Activated naive CD8-positive, alpha-beta T cell treated with anti-CD3 and anti-CD28 coated beads, Interleukin-2, amount 50 U/mL, for 24 hours (primary cell): Measurements from ENCODE around the gene BNIPL.
A peak's percentile ranks its signal among the peaks of the same experiment; 100 is the strongest.

Source experiments
- ATAC-seq: fragments of 150-1000 bp; cut with Tn5 transposase; one replicate; pipeline ENCODE4 v1.10.0; 2021
- DNase-seq: peaks from one replicate; pipeline ENCODE4 v3.0.0; 2021
- H3K27ac Mint-ChIP-seq: one replicate; pipeline ENCODE4 v1.8.0; 2021; ENCODE audit warnings: mild to moderate bottlenecking, mixed read lengths
- H3K27me3 Mint-ChIP-seq: one replicate; pipeline ENCODE4 v1.8.0; 2021; ENCODE audit warnings: mixed read lengths
- H3K36me3 Mint-ChIP-seq: one replicate; pipeline ENCODE4 v1.8.0; 2021; ENCODE audit warnings: low read depth, mixed read lengths
- H3K4me1 Mint-ChIP-seq: one replicate; pipeline ENCODE4 v1.8.0; 2021; ENCODE audit warnings: mixed read lengths
- H3K4me3 Mint-ChIP-seq: one replicate; pipeline ENCODE4 v1.8.0; 2021; ENCODE audit warnings: mild to moderate bottlenecking, moderate library complexity, mixed read lengths
- H3K9me3 Mint-ChIP-seq: one replicate; pipeline ENCODE4 v1.8.0; 2021; ENCODE audit warnings: mixed read lengths

BNIPL gene

GRCh38 chr1:151036356-151036755 lies at the start of gene BNIPL:
Gene BNIPL (plus strand): TSS chr1:151036586. CDS start chr1:151036726, 140 bp downstream.
- H3K36me3 Mint-ChIP-seq, result peaks cover 10% of the 10 kb centered on the region
- H3K4me3 Mint-ChIP-seq, result no peak within 1 kb of the TSS
- no peaks in the 10 kb centered on the region for H3K9me3 Mint-ChIP-seq
- no peaks in the 10 kb centered on the region for H3K27me3 Mint-ChIP-seq
- ATAC-seq, result no peak
- DNase-seq, result no peak
- H3K4me1 Mint-ChIP-seq, result no peaks in the 10 kb centered on the region
- H3K27ac Mint-ChIP-seq, result no peak within 1 kb of the TSS

GRCh38 chr1:150987924-150988323 lies 48.5 kb upstream of the BNIPL start:
- H3K27me3 Mint-ChIP-seq, result peaks cover 1% of the 10 kb centered on the region
- H3K9me3 Mint-ChIP-seq, result no peaks in the 10 kb centered on the region
- H3K27ac Mint-ChIP-seq, result no peak overlapping the region
- ATAC-seq (no peak), DNase-seq (no peak)
- H3K4me3 Mint-ChIP-seq, result no peak overlapping the region
- H3K36me3 Mint-ChIP-seq, result no peaks in the 10 kb centered on the region
- no peaks in the 10 kb centered on the region for H3K4me1 Mint-ChIP-seq

GRCh38 chr1:150992626-150993025 lies 43.8 kb upstream of the BNIPL start:
- DNase-seq, result no peak
- H3K4me1 Mint-ChIP-seq, result no peaks in the 10 kb centered on the region
- no peak for ATAC-seq
- H3K27me3 Mint-ChIP-seq, result no peaks in the 10 kb centered on the region
- no peak overlapping the region for H3K27ac Mint-ChIP-seq
- H3K9me3 Mint-ChIP-seq, result no peaks in the 10 kb centered on the region
- no peak overlapping the region for H3K4me3 Mint-ChIP-seq
- no peaks in the 10 kb centered on the region for H3K36me3 Mint-ChIP-seq

- H3K4me1 Mint-ChIP-seq, result peaks cover 6% of the 10 kb centered on the region
- ATAC-seq (no peak), DNase-seq (no peak)
- no peaks in the 10 kb centered on the region for H3K27me3 Mint-ChIP-seq
- no peaks in the 10 kb centered on the region for H3K36me3 Mint-ChIP-seq
- no peak overlapping the region for H3K4me3 Mint-ChIP-seq
- H3K27ac Mint-ChIP-seq, result no peak overlapping the region
- H3K9me3 Mint-ChIP-seq, result no peaks in the 10 kb centered on the region
These were observed 42.1 kb upstream of the BNIPL start for GRCh38 chr1:150994248-150994647.

GRCh38 chr1:150995460-150995859 lies 40.9 kb upstream of the BNIPL start:
- ATAC-seq (no peak), DNase-seq (no peak)
- no peak overlapping the region for H3K27ac Mint-ChIP-seq
- H3K36me3 Mint-ChIP-seq, result peaks cover 3% of the 10 kb centered on the region
- no peaks in the 10 kb centered on the region for H3K9me3 Mint-ChIP-seq
- H3K4me3 Mint-ChIP-seq, result no peak overlapping the region
- H3K27me3 Mint-ChIP-seq, result no peaks in the 10 kb centered on the region
- H3K4me1 Mint-ChIP-seq, result peaks cover 15% of the 10 kb centered on the region

- H3K4me3 Mint-ChIP-seq, result no peak overlapping the region
- H3K27me3 Mint-ChIP-seq, result no peaks in the 10 kb centered on the region
- no peak for ATAC-seq
- peaks cover 6% of the 10 kb centered on the region for H3K36me3 Mint-ChIP-seq
- H3K4me1 Mint-ChIP-seq, result peaks cover 17% of the 10 kb centered on the region
- no peak for DNase-seq
- H3K9me3 Mint-ChIP-seq, result no peaks in the 10 kb centered on the region
- H3K27ac Mint-ChIP-seq, result no peak overlapping the region
These were observed 40.5 kb upstream of the BNIPL start for GRCh38 chr1:150995896-150996295.

GRCh38 chr1:150997126-150997872 lies 39.1 kb upstream of the BNIPL start:
- peaks cover 10% of the 10 kb centered on the region for H3K36me3 Mint-ChIP-seq
- ATAC-seq, result no peak

GRCh38 chr1:150997949-150998348 lies 38.4 kb upstream of the BNIPL start:
- H3K36me3 Mint-ChIP-seq, result peaks cover 10% of the 10 kb centered on the region
- no peak overlapping the region for H3K4me3 Mint-ChIP-seq
- peaks cover 34% of the 10 kb centered on the region for H3K4me1 Mint-ChIP-seq
- ATAC-seq, result no peak
- H3K27me3 Mint-ChIP-seq, result no peaks in the 10 kb centered on the region
- no peak for DNase-seq
- no peaks in the 10 kb centered on the region for H3K9me3 Mint-ChIP-seq
- H3K27ac Mint-ChIP-seq, result no peak overlapping the region

More at GRCh38 chr1:150997126-150997872, 39.1 kb upstream of the BNIPL start:
- Mint-ChIP-seq H3K4me1 (peaks cover 27% of the 10 kb centered on the region), H3K9me3 (no peaks in the 10 kb centered on the region), H3K27me3 (no peaks in the 10 kb centered on the region), H3K27ac (no peak overlapping the region), H3K4me3 (no peak overlapping the region)
- DNase-seq, result no peak

- no peaks in the 10 kb centered on the region for H3K27me3 Mint-ChIP-seq
- peak; percentile 77 for ATAC-seq
- DNase-seq, result peak; percentile 47
- H3K27ac Mint-ChIP-seq, result peak overlapping the region; percentile 42
- H3K4me1 Mint-ChIP-seq, result peaks cover 45% of the 10 kb centered on the region
- peaks cover 10% of the 10 kb centered on the region for H3K36me3 Mint-ChIP-seq
- H3K9me3 Mint-ChIP-seq, result no peaks in the 10 kb centered on the region
- H3K4me3 Mint-ChIP-seq, result no peak overlapping the region
These were observed 37.2 kb upstream of the BNIPL start for GRCh38 chr1:150999051-150999674.

GRCh38 chr1:150999926-151000325 lies 36.5 kb upstream of the BNIPL start:
- no peaks in the 10 kb centered on the region for H3K27me3 Mint-ChIP-seq
- no peak for DNase-seq
- peaks cover 10% of the 10 kb centered on the region for H3K36me3 Mint-ChIP-seq
- no peak for ATAC-seq
- H3K27ac Mint-ChIP-seq, result no peak overlapping the region
- H3K4me1 Mint-ChIP-seq, result peaks cover 52% of the 10 kb centered on the region
- H3K4me3 Mint-ChIP-seq, result no peak overlapping the region
- no peaks in the 10 kb centered on the region for H3K9me3 Mint-ChIP-seq

- H3K9me3 Mint-ChIP-seq, result no peaks in the 10 kb centered on the region
- H3K4me1 Mint-ChIP-seq, result peaks cover 55% of the 10 kb centered on the region
- H3K4me3 Mint-ChIP-seq, result no peak overlapping the region
- H3K36me3 Mint-ChIP-seq, result peaks cover 10% of the 10 kb centered on the region
- no peak for DNase-seq
- H3K27ac Mint-ChIP-seq, result no peak overlapping the region
- H3K27me3 Mint-ChIP-seq, result no peaks in the 10 kb centered on the region
- ATAC-seq, result no peak
These were observed 36.0 kb upstream of the BNIPL start for GRCh38 chr1:151000408-151000807.

GRCh38 chr1:151001602-151002001 lies 34.8 kb upstream of the BNIPL start:
- Mint-ChIP-seq H3K9me3 (no peaks in the 10 kb centered on the region), H3K27ac (no peak overlapping the region), H3K36me3 (peaks cover 10% of the 10 kb centered on the region), H3K4me1 (peaks cover 66% of the 10 kb centered on the region), H3K4me3 (no peak overlapping the region), H3K27me3 (no peaks in the 10 kb centered on the region)
- DNase-seq (no peak), ATAC-seq (no peak)

GRCh38 chr1:151002051-151002450 lies 34.3 kb upstream of the BNIPL start:
- H3K4me3 Mint-ChIP-seq, result no peak overlapping the region
- ATAC-seq, result no peak
- H3K36me3 Mint-ChIP-seq, result peaks cover 10% of the 10 kb centered on the region
- peaks cover 71% of the 10 kb centered on the region for H3K4me1 Mint-ChIP-seq
- H3K27me3 Mint-ChIP-seq, result no peaks in the 10 kb centered on the region
- no peaks in the 10 kb centered on the region for H3K9me3 Mint-ChIP-seq
- no peak for DNase-seq
- no peak overlapping the region for H3K27ac Mint-ChIP-seq

GRCh38 chr1:151002611-151003010 lies 33.8 kb upstream of the BNIPL start:
- Mint-ChIP-seq H3K9me3 (no peaks in the 10 kb centered on the region), H3K4me1 (peaks cover 77% of the 10 kb centered on the region), H3K4me3 (peak overlapping the region; percentile 53), H3K36me3 (peaks cover 10% of the 10 kb centered on the region), H3K27me3 (no peaks in the 10 kb centered on the region), H3K27ac (peak overlapping the region; percentile 42)
- DNase-seq (no peak), ATAC-seq (no peak)

- H3K4me3 Mint-ChIP-seq, result peak overlapping the region; percentile 53
- peaks cover 10% of the 10 kb centered on the region for H3K36me3 Mint-ChIP-seq
- peaks cover 81% of the 10 kb centered on the region for H3K4me1 Mint-ChIP-seq
- H3K27ac Mint-ChIP-seq, result peak overlapping the region; percentile 42
- no peak for ATAC-seq
- no peak for DNase-seq
- no peaks in the 10 kb centered on the region for H3K9me3 Mint-ChIP-seq
- no peaks in the 10 kb centered on the region for H3K27me3 Mint-ChIP-seq
These were observed 33.2 kb upstream of the BNIPL start for GRCh38 chr1:151003180-151003579.
